Liver (tissue), 9 donors: ENCODE measurements around the gene AEN. TPM values are rescaled to one million over a fixed set of nuclear protein-coding genes. Genes with fewer than 3 reads are reported as not detected.

Experiments
- DNase-seq: peaks from one replicate; pipeline ENCODE4 v3.0.0-alpha.2; 2017; ENCODE audit warnings: low spot score
- H3K27ac ChIP-seq, 2 donors: one replicate each; pipeline ENCODE4 v1.7.0; 2013; ENCODE audit warnings: inconsistent platforms in 2 of 2, low read length in 2 of 2, control low read depth in 1 of 2, low read depth in 1 of 2, mild to moderate bottlenecking in 1 of 2
- H3K27me3 ChIP-seq, 4 donors: one replicate each; pipeline versions ENCODE4 v1.6.1 to v1.7.0; 2013; ENCODE audit warnings: low read length in 3 of 4, inconsistent platforms in 1 of 4, mild to moderate bottlenecking in 1 of 4, moderate library complexity in 1 of 4; ENCODE audit not compliant: control insufficient read depth in 4 of 4, insufficient read depth in 4 of 4
- H3K36me3 ChIP-seq, 4 donors: one replicate each; pipeline versions ENCODE4 v1.6.1 to v1.7.0; 2013; ENCODE audit warnings: low read length in 3 of 4, mild to moderate bottlenecking in 3 of 4, low read depth in 1 of 4, moderate library complexity in 1 of 4; ENCODE audit not compliant: control insufficient read depth in 4 of 4, insufficient read depth in 3 of 4
- H3K4me1 ChIP-seq, 4 donors: one replicate each; pipeline versions ENCODE4 v1.6.1 to v1.7.0; 2013; ENCODE audit warnings: low read length in 3 of 4, mild to moderate bottlenecking in 3 of 4, moderate library complexity in 1 of 4; ENCODE audit not compliant: control insufficient read depth in 4 of 4, insufficient read depth in 4 of 4
- H3K4me3 ChIP-seq, 3 donors: one replicate each; pipeline versions ENCODE4 v1.6.1 to v1.7.0; 2013; ENCODE audit warnings: low read length in 3 of 3, control low read depth in 1 of 3, low read depth in 1 of 3, mild to moderate bottlenecking in 1 of 3
- H3K9ac ChIP-seq, 2 donors: one replicate each; pipeline ENCODE4 v1.7.0; 2013; ENCODE audit warnings: low read length in 2 of 2, mild to moderate bottlenecking in 2 of 2, moderate library complexity in 2 of 2, control low read depth in 1 of 2, low read depth in 1 of 2
- H3K9me3 ChIP-seq, 4 donors: one replicate each; pipeline versions ENCODE4 v1.6.1 to v1.7.0; 2013; ENCODE audit warnings: low read length in 3 of 4; ENCODE audit not compliant: control insufficient read depth in 4 of 4
- FOXA1 ChIP-seq: IDR thresholded peaks from 2 replicates; pipeline ENCODE4 v1.6.1; 2016; ENCODE audit warnings: antibody characterized with exemption
- FOXA2 ChIP-seq: IDR thresholded peaks from 2 replicates; pipeline ENCODE4 v1.6.1; 2016; ENCODE audit warnings: antibody characterized with exemption
- GABPA ChIP-seq, 2 donors: IDR thresholded peaks in 1 of 2; conservative IDR thresholded peaks in 1 of 2; 2 replicates each; pipeline ENCODE4 v1.6.1; 2016; ENCODE audit warnings: antibody characterized with exemption in 2 of 2, mild to moderate bottlenecking in 1 of 2, moderate library complexity in 1 of 2
- HNF4A ChIP-seq, 2 donors: conservative IDR thresholded peaks; 2 replicates each; pipeline ENCODE4 v1.6.1; 2016; ENCODE audit warnings: antibody characterized with exemption in 2 of 2, mild to moderate bottlenecking in 2 of 2
- HNF4G ChIP-seq: IDR thresholded peaks from 2 replicates; pipeline ENCODE4 v1.6.1; 2016; ENCODE audit warnings: antibody characterized with exemption
- JUND ChIP-seq, 2 donors: IDR thresholded peaks; 2 replicates each; pipeline ENCODE4 v1.6.1; 2016; ENCODE audit warnings: antibody characterized with exemption in 2 of 2
- NR2F2 ChIP-seq: IDR thresholded peaks from 2 replicates; pipeline ENCODE4 v1.6.1; 2016; ENCODE audit warnings: antibody characterized with exemption
- RAD21 ChIP-seq, 2 donors: IDR thresholded peaks; 2 replicates each; pipeline ENCODE4 v1.6.1; 2016; ENCODE audit warnings: antibody characterized with exemption in 2 of 2, mild to moderate bottlenecking in 2 of 2
- RXRA ChIP-seq, 2 donors: IDR thresholded peaks; 2 replicates each; pipeline ENCODE4 v1.6.1; 2017 to 2018; ENCODE audit warnings: antibody characterized with exemption in 2 of 2, mild to moderate bottlenecking in 1 of 2
- SP1 ChIP-seq: IDR thresholded peaks from 2 replicates; pipeline ENCODE4 v1.6.1; 2018; ENCODE audit warnings: antibody characterized with exemption, mild to moderate bottlenecking
- YY1 ChIP-seq: IDR thresholded peaks from 2 replicates; pipeline ENCODE4 v1.6.1; 2016; ENCODE audit warnings: antibody characterized with exemption, mild to moderate bottlenecking
- WGBS: extraction: QIAGEN DNeasy Blood & Tissue Kit; methylation state at CpG from one replicate; pipeline ENCODE4 v1.1.7; 2013; 5-methylcytosine and 5-hydroxymethylcytosine counted together
- polyA plus RNA-seq, 2 donors: library from polyadenylated mRNA; stranded (reverse) in 1 of 2; unstranded in 1 of 2; fragments of 200-250 nt in 1 of 2; fragments of >200 nt in 1 of 2; fragmentation: Nextera tagmentation in 1 of 2; extraction: Ambion mirVana in 1 of 2; gene quantifications; one replicate each; pipeline versions ENCODE4 v1.2.1 to v1.2.3, GENCODE V29; 2013 to 2015
- total RNA-seq, 2 donors: library from RNA; depleted of rRNA; stranded (reverse); fragments of >200 nt; gene quantifications; one replicate each; pipeline ENCODE4 v1.2.3, GENCODE V29; 2014
- TF ChIP-seq, protein P1 (sequence below): fragments of 150-350 bp; IDR thresholded peaks from 2 replicates; pipeline ENCODE4 v1.5.1; 2017; ENCODE audit warnings: improper control_type of control experiment, low read depth, low read length; ENCODE audit not compliant: missing input control
- TF ChIP-seq, protein P2 (sequence below): IDR thresholded peaks from 2 replicates; pipeline ENCODE4 v1.6.1; 2016; ENCODE audit warnings: antibody characterized with exemption
- TF ChIP-seq, protein P3 (sequence below): IDR thresholded peaks from 2 replicates; pipeline ENCODE4 v1.6.1; 2016; ENCODE audit warnings: antibody characterized with exemption, mild to moderate bottlenecking
- TF ChIP-seq, protein P4 (sequence below): IDR thresholded peaks from 2 replicates; pipeline ENCODE4 v1.6.1; 2016; ENCODE audit warnings: antibody characterized with exemption
- TF ChIP-seq, protein P5 (sequence below): IDR thresholded peaks from 2 replicates; pipeline ENCODE4 v1.6.1; 2016; ENCODE audit warnings: antibody characterized with exemption
- donor health status: healthy.
- donor health status: healthy.
- donor health status: healthy.
- donor health status: healthy.
- donor health status: healthy.

AEN gene
- total and polyA plus RNA-seq, 4 donors, result 2.8 to 19.2 (median 10.5) TPM

DNA sequence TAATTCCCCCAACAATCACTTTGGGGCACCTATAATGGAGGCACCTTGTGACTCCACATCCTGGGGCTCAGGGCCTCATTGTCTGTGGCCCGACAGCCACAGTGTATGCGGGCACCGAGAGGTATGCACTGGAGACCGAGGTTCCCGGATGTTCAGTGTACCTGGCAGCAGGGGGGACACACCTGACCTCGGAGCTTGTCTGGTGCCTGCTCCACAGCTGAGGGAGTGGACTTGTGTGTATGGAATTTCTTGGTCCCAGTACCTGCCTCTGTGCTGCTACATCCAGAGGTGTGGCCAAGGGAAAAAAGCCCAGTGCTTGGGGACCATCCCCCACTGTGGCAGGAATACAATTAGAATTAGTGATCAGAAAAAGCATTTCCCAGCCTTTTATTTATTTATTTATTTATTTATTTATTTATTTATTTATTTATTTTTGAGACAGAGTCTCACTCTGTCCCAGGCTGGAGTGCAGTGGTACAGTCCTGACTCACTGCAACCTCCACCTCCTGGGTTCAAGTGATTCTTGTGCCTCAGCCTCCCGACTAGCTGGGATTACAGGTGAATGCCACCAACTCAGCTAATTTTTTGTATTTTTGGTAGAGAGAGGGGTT, 8.8 kb upstream of the AEN start:
- Histone ChIP-seq H3K36me3 (no peaks in the 10 kb centered on the region), H3K27ac (no peak overlapping the region), H3K27me3 (no peaks in the 10 kb centered on the region), H3K9ac (no peak overlapping the region), H3K4me3 (no peak overlapping the region), H3K9me3 (no peaks in the 10 kb centered on the region), H3K4me1 (peaks cover 6 to 19% (median 18%) of the 10 kb centered on the region in 4 donors)
- DNase-seq, result no peak
- WGBS, result 84% methylated on average over 7 of the region's 7 CpGs
- TF ChIP-seq HNF4G, result no peak
- TF ChIP-seq YY1, result no peak
- TF ChIP-seq, protein P1, sequence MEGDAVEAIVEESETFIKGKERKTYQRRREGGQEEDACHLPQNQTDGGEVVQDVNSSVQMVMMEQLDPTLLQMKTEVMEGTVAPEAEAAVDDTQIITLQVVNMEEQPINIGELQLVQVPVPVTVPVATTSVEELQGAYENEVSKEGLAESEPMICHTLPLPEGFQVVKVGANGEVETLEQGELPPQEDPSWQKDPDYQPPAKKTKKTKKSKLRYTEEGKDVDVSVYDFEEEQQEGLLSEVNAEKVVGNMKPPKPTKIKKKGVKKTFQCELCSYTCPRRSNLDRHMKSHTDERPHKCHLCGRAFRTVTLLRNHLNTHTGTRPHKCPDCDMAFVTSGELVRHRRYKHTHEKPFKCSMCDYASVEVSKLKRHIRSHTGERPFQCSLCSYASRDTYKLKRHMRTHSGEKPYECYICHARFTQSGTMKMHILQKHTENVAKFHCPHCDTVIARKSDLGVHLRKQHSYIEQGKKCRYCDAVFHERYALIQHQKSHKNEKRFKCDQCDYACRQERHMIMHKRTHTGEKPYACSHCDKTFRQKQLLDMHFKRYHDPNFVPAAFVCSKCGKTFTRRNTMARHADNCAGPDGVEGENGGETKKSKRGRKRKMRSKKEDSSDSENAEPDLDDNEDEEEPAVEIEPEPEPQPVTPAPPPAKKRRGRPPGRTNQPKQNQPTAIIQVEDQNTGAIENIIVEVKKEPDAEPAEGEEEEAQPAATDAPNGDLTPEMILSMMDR, result no peak
- TF ChIP-seq NR2F2, result no peak
- no peak for TF ChIP-seq SP1
- no peak for TF ChIP-seq GABPA (IDR thresholded peaks at IDR 0.05 in 1 of 2, conservative IDR thresholded peaks at IDR 0.05 in 1 of 2)
- TF ChIP-seq RXRA (IDR thresholded peaks at IDR 0.05), result no peak
- TF ChIP-seq, protein P2, sequence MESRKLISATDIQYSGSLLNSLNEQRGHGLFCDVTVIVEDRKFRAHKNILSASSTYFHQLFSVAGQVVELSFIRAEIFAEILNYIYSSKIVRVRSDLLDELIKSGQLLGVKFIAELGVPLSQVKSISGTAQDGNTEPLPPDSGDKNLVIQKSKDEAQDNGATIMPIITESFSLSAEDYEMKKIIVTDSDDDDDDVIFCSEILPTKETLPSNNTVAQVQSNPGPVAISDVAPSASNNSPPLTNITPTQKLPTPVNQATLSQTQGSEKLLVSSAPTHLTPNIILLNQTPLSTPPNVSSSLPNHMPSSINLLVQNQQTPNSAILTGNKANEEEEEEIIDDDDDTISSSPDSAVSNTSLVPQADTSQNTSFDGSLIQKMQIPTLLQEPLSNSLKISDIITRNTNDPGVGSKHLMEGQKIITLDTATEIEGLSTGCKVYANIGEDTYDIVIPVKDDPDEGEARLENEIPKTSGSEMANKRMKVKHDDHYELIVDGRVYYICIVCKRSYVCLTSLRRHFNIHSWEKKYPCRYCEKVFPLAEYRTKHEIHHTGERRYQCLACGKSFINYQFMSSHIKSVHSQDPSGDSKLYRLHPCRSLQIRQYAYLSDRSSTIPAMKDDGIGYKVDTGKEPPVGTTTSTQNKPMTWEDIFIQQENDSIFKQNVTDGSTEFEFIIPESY, result no peak
- TF ChIP-seq RAD21 (IDR thresholded peaks at IDR 0.05), result no peak
- TF ChIP-seq, protein P3, sequence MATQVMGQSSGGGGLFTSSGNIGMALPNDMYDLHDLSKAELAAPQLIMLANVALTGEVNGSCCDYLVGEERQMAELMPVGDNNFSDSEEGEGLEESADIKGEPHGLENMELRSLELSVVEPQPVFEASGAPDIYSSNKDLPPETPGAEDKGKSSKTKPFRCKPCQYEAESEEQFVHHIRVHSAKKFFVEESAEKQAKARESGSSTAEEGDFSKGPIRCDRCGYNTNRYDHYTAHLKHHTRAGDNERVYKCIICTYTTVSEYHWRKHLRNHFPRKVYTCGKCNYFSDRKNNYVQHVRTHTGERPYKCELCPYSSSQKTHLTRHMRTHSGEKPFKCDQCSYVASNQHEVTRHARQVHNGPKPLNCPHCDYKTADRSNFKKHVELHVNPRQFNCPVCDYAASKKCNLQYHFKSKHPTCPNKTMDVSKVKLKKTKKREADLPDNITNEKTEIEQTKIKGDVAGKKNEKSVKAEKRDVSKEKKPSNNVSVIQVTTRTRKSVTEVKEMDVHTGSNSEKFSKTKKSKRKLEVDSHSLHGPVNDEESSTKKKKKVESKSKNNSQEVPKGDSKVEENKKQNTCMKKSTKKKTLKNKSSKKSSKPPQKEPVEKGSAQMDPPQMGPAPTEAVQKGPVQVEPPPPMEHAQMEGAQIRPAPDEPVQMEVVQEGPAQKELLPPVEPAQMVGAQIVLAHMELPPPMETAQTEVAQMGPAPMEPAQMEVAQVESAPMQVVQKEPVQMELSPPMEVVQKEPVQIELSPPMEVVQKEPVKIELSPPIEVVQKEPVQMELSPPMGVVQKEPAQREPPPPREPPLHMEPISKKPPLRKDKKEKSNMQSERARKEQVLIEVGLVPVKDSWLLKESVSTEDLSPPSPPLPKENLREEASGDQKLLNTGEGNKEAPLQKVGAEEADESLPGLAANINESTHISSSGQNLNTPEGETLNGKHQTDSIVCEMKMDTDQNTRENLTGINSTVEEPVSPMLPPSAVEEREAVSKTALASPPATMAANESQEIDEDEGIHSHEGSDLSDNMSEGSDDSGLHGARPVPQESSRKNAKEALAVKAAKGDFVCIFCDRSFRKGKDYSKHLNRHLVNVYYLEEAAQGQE, result no peak
- no peak for TF ChIP-seq FOXA1
- TF ChIP-seq, protein P4, sequence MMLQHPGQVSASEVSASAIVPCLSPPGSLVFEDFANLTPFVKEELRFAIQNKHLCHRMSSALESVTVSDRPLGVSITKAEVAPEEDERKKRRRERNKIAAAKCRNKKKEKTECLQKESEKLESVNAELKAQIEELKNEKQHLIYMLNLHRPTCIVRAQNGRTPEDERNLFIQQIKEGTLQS, result no peak
- TF ChIP-seq, protein P5, sequence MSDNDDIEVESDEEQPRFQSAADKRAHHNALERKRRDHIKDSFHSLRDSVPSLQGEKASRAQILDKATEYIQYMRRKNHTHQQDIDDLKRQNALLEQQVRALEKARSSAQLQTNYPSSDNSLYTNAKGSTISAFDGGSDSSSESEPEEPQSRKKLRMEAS, result no peak
- TF ChIP-seq HNF4A (conservative IDR thresholded peaks at IDR 0.05), result no peak
- no peak for TF ChIP-seq JUND (IDR thresholded peaks at IDR 0.05)
- TF ChIP-seq FOXA2, result no peak
